Measurements from ENCODE around the gene DNER. TPM values are rescaled to one million over a fixed set of nuclear protein-coding genes. Genes with fewer than 3 reads are reported as not detected.
"Not testable (repeated sequence)": the region's sequence is repeated elsewhere in the genome, so short reads cannot be mapped to it uniquely, and the experiment has no call there.

The DNER gene, protein sequence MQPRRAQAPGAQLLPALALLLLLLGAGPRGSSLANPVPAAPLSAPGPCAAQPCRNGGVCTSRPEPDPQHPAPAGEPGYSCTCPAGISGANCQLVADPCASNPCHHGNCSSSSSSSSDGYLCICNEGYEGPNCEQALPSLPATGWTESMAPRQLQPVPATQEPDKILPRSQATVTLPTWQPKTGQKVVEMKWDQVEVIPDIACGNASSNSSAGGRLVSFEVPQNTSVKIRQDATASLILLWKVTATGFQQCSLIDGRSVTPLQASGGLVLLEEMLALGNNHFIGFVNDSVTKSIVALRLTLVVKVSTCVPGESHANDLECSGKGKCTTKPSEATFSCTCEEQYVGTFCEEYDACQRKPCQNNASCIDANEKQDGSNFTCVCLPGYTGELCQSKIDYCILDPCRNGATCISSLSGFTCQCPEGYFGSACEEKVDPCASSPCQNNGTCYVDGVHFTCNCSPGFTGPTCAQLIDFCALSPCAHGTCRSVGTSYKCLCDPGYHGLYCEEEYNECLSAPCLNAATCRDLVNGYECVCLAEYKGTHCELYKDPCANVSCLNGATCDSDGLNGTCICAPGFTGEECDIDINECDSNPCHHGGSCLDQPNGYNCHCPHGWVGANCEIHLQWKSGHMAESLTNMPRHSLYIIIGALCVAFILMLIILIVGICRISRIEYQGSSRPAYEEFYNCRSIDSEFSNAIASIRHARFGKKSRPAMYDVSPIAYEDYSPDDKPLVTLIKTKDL
- 0.65 TPM in 1 of 2 replicates, not detected in the other for total RNA-seq (2014; rRNA removed; shearing (Covaris generic))
- 0.16 and 0.39 TPM in 2 replicates for polyA plus RNA-seq (2016; fragmentation: Nextera tagmentation; extraction: Ambion mirVana)

DNA sequence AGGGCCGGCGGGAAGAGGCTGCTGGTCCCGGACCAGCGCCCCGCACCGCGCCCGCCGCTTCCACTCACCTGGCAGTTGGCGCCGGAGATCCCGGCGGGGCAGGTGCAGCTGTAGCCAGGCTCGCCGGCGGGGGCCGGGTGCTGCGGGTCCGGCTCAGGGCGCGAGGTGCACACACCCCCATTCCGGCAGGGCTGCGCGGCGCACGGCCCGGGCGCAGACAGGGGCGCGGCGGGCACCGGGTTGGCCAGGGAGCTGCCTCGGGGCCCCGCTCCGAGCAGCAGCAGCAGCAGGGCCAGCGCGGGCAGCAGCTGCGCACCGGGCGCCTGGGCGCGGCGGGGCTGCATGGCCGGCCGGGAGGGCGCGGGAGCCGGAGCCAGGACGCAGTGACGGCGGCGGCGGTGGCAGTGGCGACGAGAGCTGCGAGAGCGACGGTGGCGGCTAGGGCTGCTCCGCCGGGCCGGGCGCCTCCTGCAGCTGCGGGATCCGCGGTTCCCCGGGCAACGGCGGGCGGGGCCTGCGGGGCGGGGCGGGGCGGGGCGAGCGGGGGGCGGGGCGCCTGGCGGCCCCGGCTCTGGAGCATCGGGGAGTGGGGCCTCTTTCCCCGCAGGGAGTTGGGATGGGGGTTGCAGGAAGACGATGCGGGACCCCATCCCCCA, at the start of gene DNER:
Gene DNER, minus strand, starts transcription at position 476 of the 656 bp plus-strand sequence. Its CDS starts 132 bp downstream, at position 344.
- WGBS, 2 experiments (ENCODE audit: low coverage in 1 of 2, low lambda C conversion rate in 2 of 2, missing lambda C conversion rate in 2 of 2): 1 to 3% methylated on average over 37 to 62 of the region's 84 CpGs
- Histone ChIP-seq H3K4me1 (ENCODE audit: insufficient read depth) (no peaks in the 10 kb centered on the region), H3K36me3 (ENCODE audit: low read depth) (no peaks in the 10 kb centered on the region), H4K20me1 (ENCODE audit: insufficient read depth) (no peaks in the 10 kb centered on the region), H3K4me3 (peak within 1 kb of the TSS; percentile 47), H3K4me2 (ENCODE audit: unreplicated experiment) (peak within 1 kb of the TSS; percentile 24), H3K9ac (no peak within 1 kb of the TSS), H3F3A (ENCODE audit: insufficient read depth) (no peaks in the 10 kb centered on the region), H3K9me2 (ENCODE audit: insufficient read depth) (no peaks in the 10 kb centered on the region), H3K27ac (no peak within 1 kb of the TSS), H3K27me3 (replicated peaks; ENCODE audit: insufficient read depth) (peaks cover 50% of the 10 kb centered on the region), H3K79me2 (ENCODE audit: insufficient read depth) (no peaks in the 10 kb centered on the region), H3K9me3 (ENCODE audit: low read depth) (no peaks in the 10 kb centered on the region), H2AFZ (no peak within 1 kb of the TSS)
- peak; percentile 32 for DNase-seq
- in situ Hi-C loops (cut with MboI): no loop called here
- TF ChIP-seq EZH2phosphoT487 (IDR thresholded peaks at IDR 0.05; ENCODE audit: insufficient read depth, low read depth): no peak
- no peak for TF ChIP-seq EZH2 (IDR thresholded peaks at IDR 0.05; ENCODE audit: insufficient read depth, poor library complexity, severe bottlenecking)

DNA sequence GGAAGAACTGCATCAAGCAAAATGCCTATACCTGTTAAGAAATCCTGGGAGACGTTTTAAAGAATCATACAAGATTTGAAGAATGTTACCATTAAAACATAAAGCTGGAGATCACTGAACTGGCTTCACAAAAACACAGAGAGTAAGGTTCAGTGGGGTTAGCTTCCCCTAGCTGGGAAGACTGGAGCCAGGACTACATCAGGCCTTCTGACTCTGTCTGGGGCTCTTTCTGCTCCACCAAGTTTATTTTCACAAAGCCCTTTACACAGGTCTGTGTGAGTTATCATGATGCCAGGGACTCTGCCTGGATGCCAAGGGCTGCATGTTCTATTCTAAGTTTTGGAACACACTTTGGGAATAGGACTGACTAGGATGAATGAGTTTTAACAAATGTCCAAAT, 47.3 kb upstream of the DNER start:
- Histone ChIP-seq H3K4me3 (no peak overlapping the region), H3F3A (ENCODE audit: insufficient read depth) (no peaks in the 10 kb centered on the region), H3K27me3 (replicated peaks; ENCODE audit: insufficient read depth) (no peaks in the 10 kb centered on the region), H3K9me2 (ENCODE audit: insufficient read depth) (no peaks in the 10 kb centered on the region), H4K20me1 (ENCODE audit: insufficient read depth) (no peaks in the 10 kb centered on the region), H2AFZ (no peak overlapping the region), H3K36me3 (ENCODE audit: low read depth) (peaks cover 30% of the 10 kb centered on the region), H3K79me2 (ENCODE audit: insufficient read depth) (no peaks in the 10 kb centered on the region), H3K27ac (no peak overlapping the region), H3K4me1 (ENCODE audit: insufficient read depth) (no peaks in the 10 kb centered on the region), H3K9ac (no peak overlapping the region), H3K9me3 (ENCODE audit: low read depth) (no peaks in the 10 kb centered on the region), H3K4me2 (ENCODE audit: unreplicated experiment) (no peak overlapping the region)
- DNase-seq: no peak
- WGBS, 2 experiments (ENCODE audit: low coverage in 1 of 2, low lambda C conversion rate in 2 of 2, missing lambda C conversion rate in 2 of 2): 10 to 25% methylated on average over 1 of the region's 1 CpG
- in situ Hi-C loops (cut with MboI): no loop called here
- TF ChIP-seq EZH2 (IDR thresholded peaks at IDR 0.05; ENCODE audit: insufficient read depth, poor library complexity, severe bottlenecking) (no peak), EZH2phosphoT487 (IDR thresholded peaks at IDR 0.05; ENCODE audit: insufficient read depth, low read depth) (no peak)

DNA sequence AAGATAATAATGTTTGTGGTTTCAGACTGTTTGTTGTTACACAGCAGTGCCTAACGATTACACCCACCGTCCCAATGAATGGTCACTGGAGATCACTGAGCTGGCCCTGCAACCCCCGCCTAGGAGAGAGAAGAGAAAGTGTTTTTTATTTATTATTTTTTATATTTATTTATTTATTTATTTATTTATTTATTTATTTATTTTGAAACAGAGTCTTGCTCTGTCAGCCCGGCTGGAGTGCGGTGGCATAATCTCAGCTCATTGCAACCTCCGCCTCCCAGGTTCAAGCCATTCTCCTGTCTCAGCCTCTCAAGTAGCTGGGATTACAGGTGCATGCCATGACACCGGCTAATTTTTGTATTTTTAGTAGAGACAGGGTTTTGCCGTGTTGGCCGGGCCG, 43.1 kb upstream of the DNER start:
- H3K27ac ChIP-seq; H3K9me3 ChIP-seq (ENCODE audit: low read depth); H3K27me3 ChIP-seq (replicated peaks; ENCODE audit: insufficient read depth); H3K4me3 ChIP-seq; H3K9ac ChIP-seq; H3K4me2 ChIP-seq (ENCODE audit: unreplicated experiment); H3K9me2 ChIP-seq (ENCODE audit: insufficient read depth); H3K36me3 ChIP-seq (ENCODE audit: low read depth); H3F3A ChIP-seq (ENCODE audit: insufficient read depth); DNase-seq; H4K20me1 ChIP-seq (ENCODE audit: insufficient read depth); H3K4me1 ChIP-seq (ENCODE audit: insufficient read depth); H2AFZ ChIP-seq; in situ Hi-C loops (cut with MboI); H3K79me2 ChIP-seq (ENCODE audit: insufficient read depth): not testable (repeated sequence)
- 97% methylated on average over 10 of the region's 10 CpGs for WGBS, 2 experiments (ENCODE audit: low coverage in 1 of 2, low lambda C conversion rate in 2 of 2, missing lambda C conversion rate in 2 of 2)

DNA sequence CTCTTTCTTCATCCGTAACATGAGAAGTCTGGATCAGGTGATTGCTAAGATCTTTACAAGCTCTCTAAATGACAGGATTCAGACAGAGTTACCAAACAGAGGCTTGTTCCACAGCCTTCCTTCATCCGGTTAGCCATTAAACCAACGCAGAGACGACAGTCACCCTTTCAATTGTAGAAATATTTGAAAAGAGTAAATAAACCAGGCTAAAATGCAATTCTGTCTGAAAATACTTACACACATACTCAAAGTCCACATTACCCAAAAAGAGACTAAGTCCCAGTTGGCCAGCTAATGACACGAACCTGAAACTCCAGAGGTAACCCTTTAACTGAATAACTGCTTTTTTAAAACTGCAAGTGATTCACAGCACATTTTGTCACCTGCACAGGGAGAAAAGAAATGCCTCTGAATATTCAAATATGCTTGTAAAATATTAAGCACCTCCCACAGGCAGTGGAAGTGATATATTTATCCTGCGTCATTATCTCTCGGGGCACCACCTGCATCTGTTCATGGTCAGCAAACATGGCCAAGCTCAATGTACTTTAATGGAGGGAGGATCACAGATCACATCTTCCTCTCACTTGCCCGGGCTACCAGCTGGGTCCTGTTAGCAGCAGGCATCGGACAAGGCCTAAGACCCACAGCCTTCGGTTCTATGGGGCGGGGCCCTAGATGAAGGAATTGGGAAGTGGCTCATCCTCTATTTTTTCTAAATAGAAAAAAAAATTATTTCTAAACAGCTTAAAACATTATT, 38.8 kb upstream of the DNER start:
- H2AFZ ChIP-seq: no peak overlapping the region
- H4K20me1 ChIP-seq (ENCODE audit: insufficient read depth): no peaks in the 10 kb centered on the region
- H3K4me3 ChIP-seq: no peak overlapping the region
- 84 to 85% methylated on average over 11 of the region's 11 CpGs for WGBS, 2 experiments (ENCODE audit: low coverage in 1 of 2, low lambda C conversion rate in 2 of 2, missing lambda C conversion rate in 2 of 2)
- no peak overlapping the region for H3K4me2 ChIP-seq (ENCODE audit: unreplicated experiment)
- no peaks in the 10 kb centered on the region for H3F3A ChIP-seq (ENCODE audit: insufficient read depth)
- DNase-seq: no peak
- H3K9me2 ChIP-seq (ENCODE audit: insufficient read depth): no peaks in the 10 kb centered on the region
- no peaks in the 10 kb centered on the region for H3K79me2 ChIP-seq (ENCODE audit: insufficient read depth)
- no peak for TF ChIP-seq EZH2phosphoT487 (IDR thresholded peaks at IDR 0.05; ENCODE audit: insufficient read depth, low read depth)
- no peak for TF ChIP-seq EZH2 (IDR thresholded peaks at IDR 0.05; ENCODE audit: insufficient read depth, poor library complexity, severe bottlenecking)
- no peak overlapping the region for H3K27ac ChIP-seq
- no peak overlapping the region for H3K9ac ChIP-seq
- H3K27me3 ChIP-seq (replicated peaks; ENCODE audit: insufficient read depth): no peaks in the 10 kb centered on the region
- H3K9me3 ChIP-seq (ENCODE audit: low read depth): no peaks in the 10 kb centered on the region
- no peaks in the 10 kb centered on the region for H3K36me3 ChIP-seq (ENCODE audit: low read depth)
- in situ Hi-C loops (cut with MboI): no loop called here
- H3K4me1 ChIP-seq (ENCODE audit: insufficient read depth): no peaks in the 10 kb centered on the region

All from GM23248 (cell line).